Measurements from ENCODE around the gene EPHX1.

DNA sequence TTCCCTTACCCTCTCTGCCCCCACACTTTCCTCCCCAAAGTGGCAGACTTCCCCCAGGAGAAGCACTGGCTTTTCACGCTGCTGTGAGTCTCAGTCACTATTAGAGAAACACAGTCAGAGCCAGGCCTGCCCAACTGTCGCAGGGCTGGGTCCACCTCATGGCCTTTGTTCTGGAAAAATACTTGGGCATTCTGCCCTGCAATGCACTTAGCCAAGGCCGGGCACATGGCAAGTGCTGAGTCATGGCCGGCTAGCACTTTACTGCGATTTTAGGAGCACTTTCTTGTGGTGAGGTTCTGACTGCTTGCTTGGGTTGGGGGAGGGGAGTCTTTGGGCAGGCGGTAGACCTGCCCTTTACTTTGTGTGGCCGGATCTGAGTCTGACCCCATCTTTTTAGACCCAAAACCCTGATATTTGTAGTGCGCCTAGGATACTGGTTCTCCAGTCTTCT is 7.7 kb downstream of the EPHX1 start:
- TF ChIP-seq EP300 (IDR thresholded peaks at IDR 0.05) = no peak
- TF ChIP-seq, protein P1, sequence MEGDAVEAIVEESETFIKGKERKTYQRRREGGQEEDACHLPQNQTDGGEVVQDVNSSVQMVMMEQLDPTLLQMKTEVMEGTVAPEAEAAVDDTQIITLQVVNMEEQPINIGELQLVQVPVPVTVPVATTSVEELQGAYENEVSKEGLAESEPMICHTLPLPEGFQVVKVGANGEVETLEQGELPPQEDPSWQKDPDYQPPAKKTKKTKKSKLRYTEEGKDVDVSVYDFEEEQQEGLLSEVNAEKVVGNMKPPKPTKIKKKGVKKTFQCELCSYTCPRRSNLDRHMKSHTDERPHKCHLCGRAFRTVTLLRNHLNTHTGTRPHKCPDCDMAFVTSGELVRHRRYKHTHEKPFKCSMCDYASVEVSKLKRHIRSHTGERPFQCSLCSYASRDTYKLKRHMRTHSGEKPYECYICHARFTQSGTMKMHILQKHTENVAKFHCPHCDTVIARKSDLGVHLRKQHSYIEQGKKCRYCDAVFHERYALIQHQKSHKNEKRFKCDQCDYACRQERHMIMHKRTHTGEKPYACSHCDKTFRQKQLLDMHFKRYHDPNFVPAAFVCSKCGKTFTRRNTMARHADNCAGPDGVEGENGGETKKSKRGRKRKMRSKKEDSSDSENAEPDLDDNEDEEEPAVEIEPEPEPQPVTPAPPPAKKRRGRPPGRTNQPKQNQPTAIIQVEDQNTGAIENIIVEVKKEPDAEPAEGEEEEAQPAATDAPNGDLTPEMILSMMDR (IDR thresholded peaks at IDR 0.05) = no peak

All from ovary (tissue), 3 donors.